Measurements from ENCODE around the gene SDCBP2.

SDCBP2 gene

GRCh38 chr20:1310071-1310470 lies 18.9 kb downstream of the SDCBP2 start:
- no peak for DNase-seq

- DNase-seq = no peak
These were observed 19.5 kb downstream of the SDCBP2 start for GRCh38 chr20:1309439-1309847.

- DNase-seq = no peak
These were observed 20.2 kb downstream of the SDCBP2 start for GRCh38 chr20:1308702-1309095.

- DNase-seq = no peak
These were observed 20.8 kb downstream of the SDCBP2 start for GRCh38 chr20:1308067-1308701.

GRCh38 chr20:1307571-1307971 lies 21.4 kb downstream of the SDCBP2 start:
- DNase-seq = no peak

- no peak for DNase-seq
These were observed 21.8 kb downstream of the SDCBP2 start for GRCh38 chr20:1307171-1307570.

GRCh38 chr20:1306316-1307135 lies 22.4 kb downstream of the SDCBP2 start:
- DNase-seq = no peak

- peak; percentile 51 for DNase-seq
These were observed 23.2 kb downstream of the SDCBP2 start for GRCh38 chr20:1305712-1306111.

GRCh38 chr20:1304710-1305515 lies 24.0 kb downstream of the SDCBP2 start:
- DNase-seq = no peak

- no peak for DNase-seq
These were observed 26.0 kb downstream of the SDCBP2 start for GRCh38 chr20:1302685-1303541.

GRCh38 chr20:1301031-1301529 lies 27.9 kb downstream of the SDCBP2 start:
- DNase-seq = no peak

- DNase-seq = no peak
These were observed 28.7 kb downstream of the SDCBP2 start for GRCh38 chr20:1300083-1300840.

- DNase-seq = no peak
These were observed 29.4 kb downstream of the SDCBP2 start for GRCh38 chr20:1299522-1299921.

- no peak for DNase-seq
These were observed 29.9 kb downstream of the SDCBP2 start for GRCh38 chr20:1298888-1299511.

- DNase-seq = no peak
These were observed 30.8 kb downstream of the SDCBP2 start for GRCh38 chr20:1298166-1298565.

- no peak for DNase-seq
These were observed 31.5 kb downstream of the SDCBP2 start for GRCh38 chr20:1297486-1297885.

GRCh38 chr20:1296922-1297321 lies 32.0 kb downstream of the SDCBP2 start:
- DNase-seq = no peak

GRCh38 chr20:1296117-1296610 lies 32.8 kb downstream of the SDCBP2 start:
- no peak for DNase-seq

- DNase-seq = no peak
These were observed 33.5 kb downstream of the SDCBP2 start for GRCh38 chr20:1295276-1295930.

GRCh38 chr20:1294497-1294896 lies 34.4 kb downstream of the SDCBP2 start:
- DNase-seq = no peak

All from right hindlimb (tissue), 1 donor.